Spleen (tissue), 11 donors: ENCODE measurements around the gene NACAD. TPM values are rescaled to one million over a fixed set of nuclear protein-coding genes. Genes with fewer than 3 reads are reported as not detected.
"Not testable (repeated sequence)": the region's sequence is repeated elsewhere in the genome, so short reads cannot be mapped to it uniquely, and the experiment has no call there.

Experiments
- DNase-seq: peaks from one replicate; pipeline ENCODE4 v3.0.0-alpha.2; 2020
- H3K27ac ChIP-seq, 8 donors: fragments of 200-600 bp; sonication (generic) in 7 of 8; 1 replicate in 4 of 8; 2 replicates in 4 of 8; pipeline versions ENCODE4 v1.5.0 to v1.8.0; 2016 to 2021; ENCODE audit warnings: inconsistent platforms in 4 of 8, mild to moderate bottlenecking in 4 of 8, moderate library complexity in 1 of 8
- H3K27me3 ChIP-seq, 7 donors: fragments of 200-600 bp; sonication (generic) in 6 of 7; replicated peaks in 1 of 7; 1 replicate in 4 of 7; 2 replicates in 3 of 7; pipeline versions ENCODE4 v1.5.0 to v1.8.0; 2016 to 2021; ENCODE audit warnings: inconsistent platforms in 3 of 7, mild to moderate bottlenecking in 1 of 7
- H3K36me3 ChIP-seq, 6 donors: fragments of 200-600 bp; sonication (generic) in 5 of 6; 1 replicate in 4 of 6; 2 replicates in 2 of 6; pipeline versions ENCODE4 v1.5.0 to v1.8.0; 2016 to 2021; ENCODE audit warnings: inconsistent platforms in 2 of 6
- H3K4me1 ChIP-seq, 6 donors: fragments of 200-600 bp; sonication (generic) in 5 of 6; 1 replicate in 3 of 6; 2 replicates in 3 of 6; pipeline versions ENCODE4 v1.5.0 to v1.8.0; 2016 to 2021; ENCODE audit warnings: inconsistent platforms in 3 of 6
- H3K4me3 ChIP-seq, 8 donors: fragments of 200-600 bp; sonication (generic) in 7 of 8; 1 replicate in 4 of 8; 2 replicates in 4 of 8; pipeline versions ENCODE4 v1.5.0 to v1.8.0; 2016 to 2021; ENCODE audit warnings: inconsistent platforms in 4 of 8, mild to moderate bottlenecking in 4 of 8, moderate library complexity in 2 of 8
- H3K9me3 ChIP-seq, 8 donors: fragments of 200-600 bp; sonication (generic) in 7 of 8; 1 replicate in 4 of 8; 2 replicates in 4 of 8; pipeline versions ENCODE4 v1.5.0 to v1.8.0; 2016 to 2021; ENCODE audit warnings: inconsistent platforms in 4 of 8
- POLR2A ChIP-seq, 3 donors: fragments of 450-650 bp; IDR thresholded peaks; one replicate each; pipeline ENCODE4 v1.5.1; 2017; ENCODE audit warnings: antibody characterized with exemption in 3 of 3, mild to moderate bottlenecking in 1 of 3
- POLR2AphosphoS5 ChIP-seq, 3 donors: sonication (generic); formaldehyde crosslinking; IDR thresholded peaks; one replicate each; pipeline ENCODE4 v1.5.1; 2017; ENCODE audit warnings: antibody characterized with exemption in 3 of 3
- WGBS, 5 donors: extraction: QIAGEN DNeasy Blood & Tissue Kit in 3 of 5; methylation state at CpG; one replicate each; pipeline versions ENCODE4 v1.1.5 to v1.1.7; 2013 to 2018; 5-methylcytosine and 5-hydroxymethylcytosine counted together
- intact Hi-C: fragments of 100-400 bp; cut with DNase I; formaldehyde crosslinking; loops from one replicate; pipeline ENCODE4 v1.15.0; 2023; ENCODE audit warnings: low total_unique reads
- polyA plus RNA-seq, 3 donors: library from polyadenylated mRNA; stranded (reverse); fragments of 200-250 nt; gene quantifications; one replicate each; pipeline ENCODE4 v1.2.1, GENCODE V29; 2013
- total RNA-seq, 7 donors: library from RNA; depleted of rRNA in 3 of 7; stranded (reverse); fragments of >200 nt in 3 of 7; fragmentation: NEBNext Ultra II Directional in 4 of 7; extraction: Animal tissue kit (Norgen Biotek cat#: 25700) in 4 of 7; gene quantifications; one replicate each; pipeline versions ENCODE4 v1.1.0 to v1.2.1, GENCODE V29; 2016 to 2021
- TF ChIP-seq, protein P1 (sequence below), 11 experiments: fragments of 200-600 bp in 7 of 11; fragments of 450-650 bp in 4 of 11; sonication (generic) in 4 of 11; IDR thresholded peaks in 8 of 11; conservative IDR thresholded peaks in 3 of 11; 1 replicate in 7 of 11; 2 replicates in 4 of 11; pipeline versions ENCODE4 v1.4.0 to v1.8.0; 2016 to 2021; ENCODE audit warnings: antibody characterized with exemption in 11 of 11, inconsistent platforms in 4 of 11, mild to moderate bottlenecking in 1 of 11
- donor health status: healthy with polysubstance abuse.
- donor health status: DM: no; HTN: no; CAD: no; lungs with moderate emphysema.
- donor health status: DM: no; HTN: no; CAD: no.
- donor health status: Bipolar disorder and iron deficiency.
- donor health status: healthy.
- donor health status: DM: no; HTN: no; CAD: no.
- donor health status: DM: yes; HTN: yes; CAD: no.

Gene NACAD
- total and polyA plus RNA-seq, 10 donors = 0.30 to 6.2 (median 1.7) TPM

- no peak overlapping the region for H3K27ac ChIP-seq
- 65 to 97% (median 79%) methylated on average over 1 of the region's 1 CpG for WGBS, 5 donors
- H3K4me3 ChIP-seq = no peak overlapping the region
- intact Hi-C loops = loop anchor here (10.0 kb wide), 1 partner anchor 111 kb away; the partner anchor contains the start of gene CCM2
- H3K4me1 ChIP-seq = peaks cover 6 to 12% (median 7%) of the 10 kb centered on the region in 6 donors
- TF ChIP-seq POLR2AphosphoS5 (IDR thresholded peaks at IDR 0.05) = no peak
- TF ChIP-seq, protein P1, sequence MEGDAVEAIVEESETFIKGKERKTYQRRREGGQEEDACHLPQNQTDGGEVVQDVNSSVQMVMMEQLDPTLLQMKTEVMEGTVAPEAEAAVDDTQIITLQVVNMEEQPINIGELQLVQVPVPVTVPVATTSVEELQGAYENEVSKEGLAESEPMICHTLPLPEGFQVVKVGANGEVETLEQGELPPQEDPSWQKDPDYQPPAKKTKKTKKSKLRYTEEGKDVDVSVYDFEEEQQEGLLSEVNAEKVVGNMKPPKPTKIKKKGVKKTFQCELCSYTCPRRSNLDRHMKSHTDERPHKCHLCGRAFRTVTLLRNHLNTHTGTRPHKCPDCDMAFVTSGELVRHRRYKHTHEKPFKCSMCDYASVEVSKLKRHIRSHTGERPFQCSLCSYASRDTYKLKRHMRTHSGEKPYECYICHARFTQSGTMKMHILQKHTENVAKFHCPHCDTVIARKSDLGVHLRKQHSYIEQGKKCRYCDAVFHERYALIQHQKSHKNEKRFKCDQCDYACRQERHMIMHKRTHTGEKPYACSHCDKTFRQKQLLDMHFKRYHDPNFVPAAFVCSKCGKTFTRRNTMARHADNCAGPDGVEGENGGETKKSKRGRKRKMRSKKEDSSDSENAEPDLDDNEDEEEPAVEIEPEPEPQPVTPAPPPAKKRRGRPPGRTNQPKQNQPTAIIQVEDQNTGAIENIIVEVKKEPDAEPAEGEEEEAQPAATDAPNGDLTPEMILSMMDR (IDR thresholded peaks at IDR 0.05 in 8 of 11, conservative IDR thresholded peaks at IDR 0.05 in 3 of 11) = no peak
- no peak for TF ChIP-seq POLR2A (IDR thresholded peaks at IDR 0.05)
- DNase-seq = no peak
- no peaks in the 10 kb centered on the region for H3K36me3 ChIP-seq
- no peaks in the 10 kb centered on the region for H3K27me3 ChIP-seq
- H3K9me3 ChIP-seq = no peaks in the 10 kb centered on the region
These were observed 27.3 kb upstream of the NACAD start for GRCh38 chr7:45116048-45116447.

DNA sequence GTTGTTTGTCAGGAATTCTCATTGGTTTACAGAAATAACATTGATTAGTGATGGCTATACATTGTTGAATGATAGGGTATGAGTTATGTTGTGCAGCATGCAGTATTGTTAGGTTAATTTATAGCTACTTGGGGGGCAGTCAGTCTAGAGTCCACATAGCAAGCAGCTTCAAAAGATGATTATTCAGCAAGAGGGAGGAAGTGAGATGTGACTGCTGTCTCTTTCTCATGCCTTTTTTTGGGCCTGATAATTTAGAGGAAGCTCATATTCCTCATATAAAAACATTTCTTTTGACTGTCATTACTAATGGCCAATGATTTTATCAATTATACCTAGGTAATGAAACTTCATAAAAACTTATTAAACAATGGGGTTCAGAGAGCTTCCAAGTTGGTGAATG, 26.2 kb upstream of the NACAD start:
- intact Hi-C loops = loop anchor here (10.0 kb wide), 1 partner anchor 110 kb away; the partner anchor contains the start of gene CCM2
- Histone ChIP-seq H3K36me3 (no peaks in the 10 kb centered on the region), H3K9me3 (no peaks in the 10 kb centered on the region), H3K4me1 (peaks cover 14 to 23% (median 19%) of the 10 kb centered on the region in 6 donors), H3K27ac (no peak overlapping the region), H3K4me3 (no peak overlapping the region), H3K27me3 (no peaks in the 10 kb centered on the region)
- no peak for DNase-seq
- no peak for TF ChIP-seq POLR2A (IDR thresholded peaks at IDR 0.05)
- TF ChIP-seq, protein P1 (IDR thresholded peaks at IDR 0.05 in 8 of 11, conservative IDR thresholded peaks at IDR 0.05 in 3 of 11) = no peak
- no peak for TF ChIP-seq POLR2AphosphoS5 (IDR thresholded peaks at IDR 0.05)

DNA sequence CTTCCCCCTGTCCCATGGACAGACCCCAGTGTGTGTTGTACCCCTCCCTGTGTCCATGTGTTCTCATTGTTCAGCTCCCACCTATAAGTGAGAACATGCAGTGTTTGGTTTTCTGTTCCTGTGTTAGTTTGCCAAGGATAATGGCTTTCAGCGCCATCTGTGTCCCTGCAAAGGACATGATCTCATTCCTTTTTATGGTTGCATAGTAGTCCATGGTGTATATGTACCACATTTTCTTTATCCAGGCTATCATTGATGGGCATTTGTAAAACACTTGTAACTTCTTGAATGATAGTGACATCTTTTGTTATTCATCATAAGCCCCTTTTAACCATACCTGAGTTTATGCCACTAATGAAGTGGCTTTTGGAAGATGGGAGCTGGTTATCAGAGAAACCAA, 25.5 kb upstream of the NACAD start:
- not testable (repeated sequence) for H3K27ac ChIP-seq, DNase-seq, H3K36me3 ChIP-seq, H3K9me3 ChIP-seq, H3K27me3 ChIP-seq, H3K4me3 ChIP-seq
- peaks cover 14 to 30% (median 25%) of the 10 kb centered on the region in 6 donors for H3K4me1 ChIP-seq
- intact Hi-C loops = loop anchor here (10.0 kb wide), 1 partner anchor 109 kb away; the partner anchor contains the start of gene CCM2
- WGBS, 5 donors = 67 to 90% (median 88%) methylated on average over 1 of the region's 1 CpG

- Histone ChIP-seq H3K27ac (peak overlapping the region in 7 of 8 donors; percentile 89 to 97 (median 94)), H3K36me3 (peaks cover 5 to 20% (median 16%) of the 10 kb centered on the region in 6 donors), H3K9me3 (no peaks in the 10 kb centered on the region), H3K4me1 (peaks cover 27 to 46% (median 41%) of the 10 kb centered on the region in 6 donors), H3K4me3 (no peak overlapping the region), H3K27me3 (no peaks in the 10 kb centered on the region)
- DNase-seq = no peak
- intact Hi-C loops = loop anchor here (10.0 kb wide), 1 partner anchor 108 kb away; the partner anchor contains the start of gene CCM2
- WGBS, 5 donors = 72 to 88% (median 80%) methylated on average over 1 of the region's 1 CpG
- TF ChIP-seq, protein P1 (IDR thresholded peaks at IDR 0.05 in 8 of 11, conservative IDR thresholded peaks at IDR 0.05 in 3 of 11) = no peak
- TF ChIP-seq POLR2AphosphoS5 (IDR thresholded peaks at IDR 0.05) = no peak
- TF ChIP-seq POLR2A (IDR thresholded peaks at IDR 0.05) = no peak
These were observed 23.9 kb upstream of the NACAD start for GRCh38 chr7:45112648-45113047.
